Small intestine (tissue), 7 donors: ENCODE results near the gene PRELID1. TPM values are rescaled to one million over a fixed set of nuclear protein-coding genes. Genes with fewer than 3 reads are reported as not detected.
"Not testable (repeated sequence)": the region's sequence is repeated elsewhere in the genome, so short reads cannot be mapped to it uniquely, and the experiment has no call there.

Experiments used
- DNase-seq, 2 donors: peaks; one replicate each; pipeline versions ENCODE4 v3.0.0 to v3.0.0-alpha.2; 2013
- FAIRE-seq: peaks from 2 replicates; lab custom pipeline; 2012; peaks lifted over from hg19 to GRCh38; lab: Jason Lieb, UNC
- H3K27ac ChIP-seq, 3 donors: one replicate each; pipeline ENCODE4 v1.5.1; 2013; ENCODE audit warnings: low read length in 2 of 3, mild to moderate bottlenecking in 2 of 3, control low read depth in 1 of 3, inconsistent platforms in 1 of 3, low read depth in 1 of 3, moderate library complexity in 1 of 3
- H3K27me3 ChIP-seq, 3 donors: one replicate each; pipeline ENCODE4 v1.6.1; 2013; ENCODE audit warnings: low read length in 3 of 3, inconsistent platforms in 1 of 3; ENCODE audit not compliant: control insufficient read depth in 3 of 3, insufficient read depth in 3 of 3
- H3K36me3 ChIP-seq, 3 donors: one replicate each; pipeline ENCODE4 v1.6.1; 2013; ENCODE audit warnings: low read length in 3 of 3, inconsistent platforms in 1 of 3, low read depth in 1 of 3, mild to moderate bottlenecking in 1 of 3, moderate library complexity in 1 of 3; ENCODE audit not compliant: control insufficient read depth in 3 of 3, insufficient read depth in 2 of 3
- H3K4me1 ChIP-seq, 3 donors: one replicate each; pipeline ENCODE4 v1.6.1; 2013; ENCODE audit warnings: low read length in 2 of 3, inconsistent platforms in 1 of 3, low read depth in 1 of 3, mild to moderate bottlenecking in 1 of 3, moderate library complexity in 1 of 3; ENCODE audit not compliant: control insufficient read depth in 3 of 3, insufficient read depth in 2 of 3
- H3K4me3 ChIP-seq, 3 donors: one replicate each; pipeline ENCODE4 v1.5.1; 2013; ENCODE audit warnings: low read length in 3 of 3, control low read depth in 1 of 3, inconsistent platforms in 1 of 3, low read depth in 1 of 3, mild to moderate bottlenecking in 1 of 3, moderate library complexity in 1 of 3
- H3K9me3 ChIP-seq, 2 donors: one replicate each; pipeline ENCODE4 v1.6.1; 2013; ENCODE audit warnings: low read depth in 1 of 2, low read length in 1 of 2; ENCODE audit not compliant: control insufficient read depth in 2 of 2, insufficient read depth in 1 of 2
- WGBS, 3 donors: extraction: QIAGEN DNeasy Blood & Tissue Kit; methylation state at CpG; one replicate each; pipeline ENCODE4 v1.1.7; 2013; 5-methylcytosine and 5-hydroxymethylcytosine counted together
- polyA plus RNA-seq, 4 donors: library from polyadenylated mRNA; stranded (reverse) in 3 of 4; unstranded in 1 of 4; fragments of 200-250 nt in 3 of 4; fragments of 120-200 nt in 1 of 4; gene quantifications; one replicate each; pipeline versions ENCODE4 v1.2.1 to v1.2.3, GENCODE V29; 2013
- donor health status: healthy with polysubstance abuse.
- donor health status: control.
- donor health status: control.
- donor health status: Bipolar disorder and iron deficiency.
- donor health status: healthy.

Gene PRELID1
- polyA plus RNA-seq, 4 donors, result 278 to 457 (median 339) TPM

DNA sequence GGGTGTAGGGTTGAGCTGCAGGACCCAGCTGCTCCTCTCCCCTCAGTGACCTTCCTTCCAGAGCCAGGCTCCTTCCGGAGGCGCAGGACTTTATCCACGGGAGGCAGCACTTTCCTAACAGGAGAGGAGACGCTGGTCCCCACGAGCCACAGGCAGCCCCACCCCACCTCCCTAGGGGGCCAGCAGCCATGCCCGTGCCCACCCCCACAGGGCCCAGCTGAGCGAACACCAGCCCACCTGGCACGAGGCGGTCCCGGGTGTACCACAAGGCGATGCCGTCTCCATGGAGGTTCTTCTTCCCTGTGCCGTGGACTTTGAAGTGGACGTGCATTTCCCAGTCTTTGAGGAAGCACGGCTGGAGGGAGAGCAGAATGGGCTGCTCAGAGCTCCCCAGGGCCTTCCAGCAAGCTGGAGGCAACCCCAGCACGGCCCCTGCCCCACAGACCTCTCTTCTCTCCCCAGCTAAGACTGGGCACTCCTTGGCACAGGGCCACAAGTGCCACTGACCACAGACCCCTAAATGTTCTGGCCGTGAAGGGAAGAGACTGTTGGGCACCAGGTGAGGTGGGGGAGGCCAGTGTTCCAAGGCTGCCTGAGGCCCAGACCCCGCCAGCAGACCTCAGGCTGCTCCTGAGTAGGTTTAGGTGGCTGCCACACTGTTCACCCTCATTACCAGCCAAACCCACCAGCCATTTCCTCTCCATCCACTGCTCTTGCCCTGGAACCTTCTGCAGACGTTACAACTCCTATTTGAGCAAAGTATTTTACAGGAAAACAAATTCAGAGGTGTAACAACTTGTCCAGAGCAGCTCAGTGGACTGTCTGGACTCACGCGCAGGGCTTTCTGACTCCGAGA lies 34.9 kb downstream of the PRELID1 start:
- WGBS, 3 donors, result 84 to 87% (median 86%) methylated on average over 22 of the region's 22 CpGs
- Histone ChIP-seq H3K36me3 (peaks cover 15 to 72% (median 20%) of the 10 kb centered on the region in 3 donors), H3K27me3 (no peaks in the 10 kb centered on the region), H3K9me3 (no peaks in the 10 kb centered on the region), H3K4me3 (no peak overlapping the region), H3K4me1 (no peaks in the 10 kb centered on the region), H3K27ac (no peak overlapping the region)
- no peak for FAIRE-seq
- DNase-seq, result no peak

DNA sequence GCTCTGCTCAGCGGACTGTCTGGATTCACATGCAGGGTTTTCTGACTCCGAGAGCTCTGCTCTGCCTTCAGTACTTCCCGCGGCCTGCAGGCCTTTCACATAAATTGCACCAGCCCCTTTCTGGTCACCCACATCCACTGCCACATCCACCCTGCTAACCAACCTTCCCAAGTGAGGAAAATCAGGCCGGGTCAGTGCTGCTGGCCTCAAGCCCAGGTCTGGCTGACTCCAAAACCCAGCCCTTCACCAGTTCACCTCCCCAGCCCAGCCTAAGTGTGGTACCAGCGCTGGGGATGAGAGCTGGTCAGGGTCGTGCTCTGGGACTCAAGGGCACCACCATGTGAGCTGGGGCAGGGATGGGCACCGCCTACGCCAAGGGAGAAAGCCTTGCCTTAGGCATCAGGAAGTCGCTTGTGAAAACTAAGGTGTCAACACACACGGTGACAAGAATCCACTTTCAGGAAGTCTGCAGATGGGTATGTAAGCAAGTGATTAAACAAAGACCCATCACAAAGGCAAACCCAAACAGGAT lies 35.6 kb downstream of the PRELID1 start:
- no peak for FAIRE-seq
- no peak for DNase-seq

DNA sequence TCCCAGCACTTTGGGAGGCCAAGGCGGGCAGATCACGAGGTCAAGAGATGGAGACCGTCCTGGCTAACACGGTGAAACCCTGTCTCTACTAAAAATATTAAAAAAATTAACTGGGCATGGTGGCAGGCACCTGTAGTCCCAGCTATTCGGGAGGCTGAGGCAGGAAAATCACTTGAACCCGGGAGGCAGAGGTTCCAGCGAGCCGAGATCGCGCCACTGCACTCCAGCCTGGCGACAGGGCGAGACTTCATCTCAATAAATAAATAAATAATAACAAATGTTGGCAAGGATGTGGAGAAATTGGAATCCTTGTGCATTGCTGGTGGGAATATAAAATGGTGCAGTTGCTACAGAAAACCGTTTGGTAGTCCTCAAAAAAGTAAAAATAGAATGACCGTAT lies 39.4 kb downstream of the PRELID1 start:
- not testable (repeated sequence) for FAIRE-seq, H3K4me3 ChIP-seq, H3K9me3 ChIP-seq, H3K4me1 ChIP-seq, H3K27ac ChIP-seq, H3K27me3 ChIP-seq, DNase-seq
- H3K36me3 ChIP-seq, result peaks cover 0 to 51% (median 4%) of the 10 kb centered on the region in 3 donors
- 95 to 97% (median 96%) methylated on average over 14 of the region's 14 CpGs for WGBS, 3 donors

More for the DNA sequence above, 35.6 kb downstream of the PRELID1 start:
- H3K27me3 ChIP-seq, result no peaks in the 10 kb centered on the region
- 79 to 84% (median 79%) methylated on average over 11 of the region's 11 CpGs for WGBS, 3 donors
- no peaks in the 10 kb centered on the region for H3K9me3 ChIP-seq
- H3K36me3 ChIP-seq, result peaks cover 12 to 69% (median 14%) of the 10 kb centered on the region in 3 donors
- H3K27ac ChIP-seq, result no peak overlapping the region
- no peak overlapping the region for H3K4me3 ChIP-seq
- no peaks in the 10 kb centered on the region for H3K4me1 ChIP-seq

DNA sequence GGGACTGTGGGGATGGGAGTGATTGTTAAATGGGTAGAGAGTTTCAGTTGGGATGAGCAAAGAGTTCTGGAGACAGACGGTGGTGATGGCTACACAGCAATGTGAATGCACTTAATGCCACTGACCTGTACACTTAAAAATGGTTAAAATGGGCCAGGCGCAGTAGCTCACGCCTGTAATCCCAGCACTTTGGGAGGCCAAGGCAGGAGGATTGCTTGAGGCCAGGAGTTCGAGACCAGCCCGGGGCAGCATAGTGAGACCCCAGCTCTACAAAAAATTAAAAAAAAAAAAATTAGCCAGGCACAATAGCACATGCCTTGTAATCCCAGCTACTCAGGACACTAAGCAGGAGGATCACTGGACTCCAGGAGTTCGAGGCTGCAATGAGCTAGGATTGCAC lies 40.2 kb downstream of the PRELID1 start:
- DNase-seq (no peak), FAIRE-seq (no peak)
- Histone ChIP-seq H3K9me3 (no peaks in the 10 kb centered on the region), H3K27ac (no peak overlapping the region), H3K27me3 (no peaks in the 10 kb centered on the region), H3K36me3 (peaks cover 0 to 43% (median 0%) of the 10 kb centered on the region in 3 donors), H3K4me1 (no peaks in the 10 kb centered on the region), H3K4me3 (no peak overlapping the region)
- WGBS, 3 donors, result 94 to 96% (median 95%) methylated on average over 6 of the region's 6 CpGs

DNA sequence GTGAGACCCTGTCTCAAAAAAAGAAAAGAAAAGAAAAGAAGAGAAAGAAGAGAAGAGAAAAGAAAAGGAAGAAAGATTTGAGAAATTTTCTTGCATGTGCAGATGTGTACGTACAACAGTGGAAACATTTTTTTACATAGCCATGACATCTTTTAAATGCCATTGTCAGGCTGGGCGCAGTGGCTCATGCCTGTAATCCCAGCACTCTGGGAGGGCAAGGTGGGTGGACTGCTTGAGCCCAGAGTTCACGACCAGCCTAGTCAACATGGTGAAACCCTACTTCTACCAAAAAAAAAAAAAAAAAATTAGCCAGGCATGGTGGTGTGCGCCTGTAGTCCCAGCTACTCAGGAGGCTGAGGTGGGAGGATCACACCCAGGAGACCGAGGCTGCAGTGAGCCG lies 41.3 kb downstream of the PRELID1 start:
- FAIRE-seq (no peak), DNase-seq (no peak)
- no peaks in the 10 kb centered on the region for H3K27me3 ChIP-seq
- peaks cover 0 to 40% (median 0%) of the 10 kb centered on the region in 3 donors for H3K36me3 ChIP-seq
- WGBS, 3 donors, result 96 to 97% (median 96%) methylated on average over 6 of the region's 6 CpGs
- peaks cover under 1 to 8% (median 3%) of the 10 kb centered on the region in 3 donors for H3K4me1 ChIP-seq
- H3K9me3 ChIP-seq, result no peaks in the 10 kb centered on the region
- H3K27ac ChIP-seq, result no peak overlapping the region
- H3K4me3 ChIP-seq, result no peak overlapping the region

DNA sequence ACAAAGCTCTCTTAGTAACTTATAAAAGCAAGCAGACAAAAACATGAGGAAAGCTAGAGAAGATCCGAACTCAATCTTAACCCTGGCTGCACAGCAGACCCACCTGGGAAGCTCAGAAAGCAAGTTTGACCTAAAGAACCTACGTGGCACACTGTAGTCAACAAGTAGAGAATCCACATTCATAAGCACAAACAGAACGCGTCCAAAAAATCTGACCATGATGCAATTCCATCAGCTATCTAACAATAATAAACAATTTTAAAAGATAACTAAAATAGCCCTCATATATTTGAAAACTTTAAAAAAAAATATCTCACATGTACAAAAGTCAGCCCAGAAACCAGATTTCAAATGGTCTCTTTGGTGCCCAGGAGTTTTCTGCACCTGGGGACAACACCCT lies 43.2 kb downstream of the PRELID1 start:
- no peak for DNase-seq
- Histone ChIP-seq H3K4me3 (no peak overlapping the region), H3K4me1 (peaks cover 9 to 12% (median 9%) of the 10 kb centered on the region in 3 donors), H3K27me3 (no peaks in the 10 kb centered on the region), H3K27ac (no peak overlapping the region), H3K9me3 (no peaks in the 10 kb centered on the region), H3K36me3 (peaks cover 0 to 42% (median 0%) of the 10 kb centered on the region in 3 donors)
- WGBS, 3 donors, result 73 to 80% (median 74%) methylated on average over 4 of the region's 4 CpGs
- no peak for FAIRE-seq

DNA sequence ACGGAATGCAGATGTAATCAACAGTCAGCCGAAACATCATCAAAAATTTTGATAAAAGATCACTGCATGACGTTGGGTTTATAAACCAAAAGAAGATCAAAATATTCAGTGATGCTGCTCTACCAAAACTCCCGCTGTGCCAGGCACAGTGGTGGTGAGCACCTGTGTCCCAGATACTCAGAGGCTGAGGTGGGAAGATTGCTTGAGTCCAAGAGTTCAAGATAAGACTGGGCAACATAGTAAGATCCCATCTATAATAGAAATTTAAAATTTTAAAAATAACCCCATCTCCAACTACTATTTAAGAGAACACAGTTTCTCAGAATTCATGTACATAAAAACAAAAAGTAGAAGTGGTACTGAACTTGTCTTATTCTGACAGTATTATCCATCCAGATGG lies 44.1 kb downstream of the PRELID1 start:
- no peak for FAIRE-seq
- WGBS, 3 donors, result 83 to 88% (median 84%) methylated on average over 4 of the region's 4 CpGs
- Histone ChIP-seq H3K36me3 (peaks cover 0 to 36% (median 0%) of the 10 kb centered on the region in 3 donors), H3K27ac (no peak overlapping the region), H3K4me3 (no peak overlapping the region), H3K4me1 (peaks cover 9 to 12% (median 9%) of the 10 kb centered on the region in 3 donors), H3K27me3 (no peaks in the 10 kb centered on the region), H3K9me3 (no peaks in the 10 kb centered on the region)
- DNase-seq, result no peak

DNA sequence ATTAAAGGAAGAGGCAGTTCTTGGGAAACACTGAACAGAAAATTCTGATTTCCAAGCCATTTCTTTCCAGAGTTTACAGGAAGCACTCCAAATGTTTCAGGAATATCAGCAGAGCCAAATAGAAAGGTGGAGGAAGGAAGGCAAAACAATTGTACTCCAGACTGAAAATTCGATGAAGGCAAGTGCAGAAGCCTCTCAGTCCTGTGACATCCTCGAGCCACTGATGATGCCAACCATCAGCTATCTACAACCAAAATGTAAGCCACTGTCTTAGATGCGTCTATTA lies 45.7 kb downstream of the PRELID1 start:
- no peaks in the 10 kb centered on the region for H3K27me3 ChIP-seq
- 44 to 71% (median 54%) methylated on average over 3 of the region's 3 CpGs for WGBS, 3 donors
- DNase-seq, result no peak
- no peak overlapping the region for H3K4me3 ChIP-seq
- H3K4me1 ChIP-seq, result peaks cover 9 to 12% (median 9%) of the 10 kb centered on the region in 3 donors
- FAIRE-seq, result no peak
- no peak overlapping the region for H3K27ac ChIP-seq
- H3K9me3 ChIP-seq, result no peaks in the 10 kb centered on the region
- peaks cover 0 to 29% (median 0%) of the 10 kb centered on the region in 3 donors for H3K36me3 ChIP-seq
